K562 (cell line): Measurements from ENCODE around the gene SYNJ2. TPM values are rescaled to one million over a fixed set of nuclear protein-coding genes. Genes with fewer than 3 reads are reported as not detected.
A peak's percentile ranks its signal among the peaks of the same experiment; 100 is the strongest.

Experiments
- ETV5 ChIP-seq: sonication (generic); formaldehyde crosslinking; IDR thresholded peaks from 2 replicates; pipeline ENCODE4 v1.4.0; 2020; ENCODE audit warnings: low read depth, mild to moderate bottlenecking, missing genetic modification reagents
- KAT8 ChIP-seq: fragments of 450-650 bp; IDR thresholded peaks from 2 replicates; pipeline ENCODE4 v1.6.1; 2016; ENCODE audit warnings: low read depth, mild to moderate bottlenecking
- NRF1 ChIP-seq, 2 experiments: fragments of 450-650 bp; IDR thresholded peaks in 1 of 2; conservative IDR thresholded peaks in 1 of 2; 2 replicates each; pipeline ENCODE4 v1.6.1; 2014; ENCODE audit warnings: mild to moderate bottlenecking in 2 of 2
- POLR3G ChIP-seq: IDR thresholded peaks from 2 replicates; pipeline ENCODE4 v1.6.1; 2011; ENCODE audit not compliant: insufficient read length, insufficient replicate concordance; ENCODE audit errors: extremely low read depth
- SREBF1 ChIP-seq: fragments of 150-350 bp; IDR thresholded peaks from 2 replicates; pipeline ENCODE4 v1.6.1; 2014; ENCODE audit warnings: antibody characterized with exemption, low read depth, low read length, borderline replicate concordance
- STAT5B ChIP-seq: fragments of 250-450 bp; sonication (Bioruptor Pico); IDR thresholded peaks from 2 replicates; pipeline ENCODE4 v1.8.0; 2021; ENCODE audit warnings: mild to moderate bottlenecking, inconsistent platforms
- TAF15 ChIP-seq: fragments of 200-400 bp; formaldehyde crosslinking; IDR thresholded peaks from 2 replicates; pipeline ENCODE4 v1.6.1; 2017; ENCODE audit warnings: mild to moderate bottlenecking, low read depth, low read length, moderate library complexity
- TRIM24 ChIP-seq, 2 experiments: fragments of 450-650 bp; IDR thresholded peaks; 2 replicates each; pipeline ENCODE4 v1.6.1; 2016
- ZNF165 ChIP-seq: fragments of 250-450 bp; sonication (Bioruptor Pico); IDR thresholded peaks from 2 replicates; pipeline ENCODE4 v1.4.0; 2020; ENCODE audit warnings: borderline replicate concordance
- ZNF175 ChIP-seq: fragments of 200-800 bp; sonication (Bioruptor generic); IDR thresholded peaks from 2 replicates; pipeline ENCODE4 v1.6.1; 2016; ENCODE audit warnings: low read depth, mild to moderate bottlenecking, missing genetic modification characterization, missing compliant biosample characterization
- ZNF445 ChIP-seq: fragments of 250-450 bp; sonication (Bioruptor Pico); IDR thresholded peaks from 2 replicates; pipeline ENCODE4 v1.4.0; 2020; ENCODE audit warnings: low read depth, mild to moderate bottlenecking, moderate library complexity
- ZNF518B ChIP-seq: fragments of 250-450 bp; sonication (Bioruptor Pico); IDR thresholded peaks from 2 replicates; pipeline ENCODE4 v1.5.0; 2021; ENCODE audit warnings: mild to moderate bottlenecking, moderate library complexity
- ZNF57 ChIP-seq: fragments of 450-650 bp; formaldehyde crosslinking; IDR thresholded peaks from 2 replicates; pipeline ENCODE4 v1.4.0; 2020; ENCODE audit warnings: mild to moderate bottlenecking, moderate library complexity
- ZNF699 ChIP-seq: fragments of 250-450 bp; sonication (Bioruptor Pico); IDR thresholded peaks from 2 replicates; pipeline ENCODE4 v1.8.0; 2021; ENCODE audit warnings: mild to moderate bottlenecking, moderate library complexity; ENCODE audit not compliant: insufficient replicate concordance
- polyA plus RNA-seq, 8 experiments: library from polyadenylated mRNA; depleted of rRNA in 4 of 8; stranded (reverse) in 5 of 8; unstranded in 3 of 8; fragments of >200 nt; fragmentation: Nextera tagmentation in 2 of 8; fragmentation: Illumina TruSeq in 1 of 8; extraction: Ambion mirVana in 2 of 8; extraction: Trizol in 1 of 8; gene quantifications; 2 replicates each; pipeline versions ENCODE4 v1.2.1 to v1.2.3, GENCODE V29; 2011 to 2014; ENCODE audit warnings: inconsistent platforms in 1 of 8, missing spikeins in 1 of 8
- total RNA-seq, 7 experiments: library from RNA; depleted of rRNA in 6 of 7; stranded (reverse); fragments of >200 nt in 6 of 7; fragmentation: Illumina TruSeq in 2 of 7; extraction: Trizol in 2 of 7; gene quantifications; 2 replicates each; pipeline versions ENCODE4 v1.2.1 to v1.2.3, GENCODE V29; 2011 to 2021; ENCODE audit warnings: low replicate concordance in 1 of 7
- TF ChIP-seq, protein P1 (sequence below): fragments of 250-450 bp; sonication (Bioruptor Pico); IDR thresholded peaks from 2 replicates; pipeline ENCODE4 v1.5.0; 2021

The SYNJ2 gene
- total and polyA plus RNA-seq, 9 of the 15 experiments (the other 6 are each of a cell fraction or from before 2014, with no cell fraction given): 3.0 to 27.7 (median 17.8) TPM

DNA sequence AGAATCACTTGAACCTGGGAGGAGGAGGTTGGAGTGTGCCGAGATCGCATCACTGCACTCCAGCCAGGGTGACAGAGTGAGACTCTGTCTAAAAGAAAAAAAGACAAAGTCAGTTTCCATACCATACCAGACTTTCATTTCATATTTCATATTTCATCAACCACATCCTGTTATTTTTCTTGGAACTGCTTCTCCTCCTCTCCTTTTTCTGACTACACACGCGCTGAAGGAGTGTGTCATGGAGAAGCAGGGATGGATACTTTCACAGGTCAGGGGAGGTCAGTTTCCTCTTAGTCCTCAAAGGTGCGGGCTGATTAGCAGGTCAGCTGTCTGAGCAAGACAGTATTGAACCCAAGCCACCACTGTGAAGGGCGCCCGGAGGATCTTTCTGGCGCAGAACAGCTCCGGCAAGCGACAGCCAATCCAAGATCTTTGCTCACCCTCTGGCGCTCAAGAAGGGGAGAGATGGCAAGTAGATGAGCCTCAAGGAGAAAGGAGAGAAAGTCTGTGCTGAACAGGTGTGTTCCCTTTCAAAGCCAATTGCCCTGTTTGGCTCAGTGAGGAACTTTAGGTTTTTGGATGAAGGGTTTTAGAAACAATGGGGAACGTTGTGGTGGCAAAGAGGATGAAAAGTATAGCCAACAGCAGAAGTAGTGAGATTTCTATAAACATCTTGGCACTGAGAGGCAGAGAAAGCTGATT, 18.9 kb upstream of the SYNJ2 start (continued):
- TF ChIP-seq SREBF1 (no peak), ZNF57 (CRISPR knock-in tag) (no peak), POLR3G (no peak), ZNF699 (CRISPR knock-in tag) (no peak), ZNF175 (no peak; the same call in 1 of the 2 replicates), KAT8 (no peak), TRIM24 (IDR thresholded peaks at IDR 0.05) (peak in 1 of 2 experiments; percentile 5; a peak in 1 of 4 replicates), TAF15 (no peak), ZNF165 (CRISPR knock-in tag) (no peak), ETV5 (CRISPR knock-in tag) (peak; percentile 79; the same call in 1 of the 2 replicates), NRF1 (conservative IDR thresholded peaks at IDR 0.05 in 1 of 2, IDR thresholded peaks at IDR 0.05 in 1 of 2) (peak; percentile 46 to 54), ZNF518B (CRISPR knock-in tag) (no peak), ZNF445 (CRISPR knock-in tag) (no peak), STAT5B (no peak)
- TF ChIP-seq, protein P1, sequence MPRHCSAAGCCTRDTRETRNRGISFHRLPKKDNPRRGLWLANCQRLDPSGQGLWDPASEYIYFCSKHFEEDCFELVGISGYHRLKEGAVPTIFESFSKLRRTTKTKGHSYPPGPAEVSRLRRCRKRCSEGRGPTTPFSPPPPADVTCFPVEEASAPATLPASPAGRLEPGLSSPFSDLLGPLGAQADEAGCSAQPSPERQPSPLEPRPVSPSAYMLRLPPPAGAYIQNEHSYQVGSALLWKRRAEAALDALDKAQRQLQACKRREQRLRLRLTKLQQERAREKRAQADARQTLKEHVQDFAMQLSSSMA (CRISPR knock-in tag): no peak
